ENCODE results near the gene C3orf22. TPM values are rescaled to one million over a fixed set of nuclear protein-coding genes. Genes with fewer than 3 reads are reported as not detected.

C3orf22 gene
- total RNA-seq, 1 donor from 2014 or later, result not detected

DNA sequence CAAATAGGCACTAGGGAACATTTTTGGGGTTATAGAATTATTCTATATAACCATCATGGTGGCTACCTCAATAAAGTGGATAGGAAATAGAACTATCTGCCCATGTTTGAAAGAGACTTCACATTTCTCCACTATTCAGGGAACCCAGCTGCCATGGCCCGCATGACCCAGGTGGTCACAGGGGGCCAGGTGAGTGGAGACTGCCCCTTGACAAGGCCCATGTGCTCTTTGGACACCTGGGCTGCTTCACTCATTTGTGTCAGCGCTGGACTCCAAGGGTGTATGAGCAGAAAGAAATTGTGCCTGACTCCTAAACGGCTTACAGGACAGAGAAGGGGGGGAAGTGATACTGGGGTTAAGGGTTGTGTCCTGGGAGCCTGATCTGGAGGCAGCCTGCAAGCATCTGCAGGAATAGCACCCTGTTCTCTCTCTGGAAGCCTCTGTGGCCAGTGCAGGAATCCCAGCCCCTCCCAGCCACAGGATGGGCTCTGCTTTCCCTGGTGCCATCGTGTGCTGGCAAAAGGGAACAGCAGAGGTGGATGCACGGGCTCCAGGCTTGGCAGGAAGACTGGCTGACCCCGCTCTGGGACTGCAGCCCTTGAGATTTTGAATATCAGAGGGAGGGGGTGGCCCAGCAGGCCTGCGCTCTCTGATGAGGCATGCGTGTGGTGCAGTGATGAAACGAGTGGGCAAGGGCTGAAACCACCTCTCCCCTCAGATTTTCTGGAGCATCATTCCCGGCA, 9.1 kb upstream of the C3orf22 start:
- DNase-seq, result no peak
- Histone ChIP-seq H3K9me3 (replicated peaks) (peaks cover under 1% of the 10 kb centered on the region), H3K4me3 (no peak overlapping the region), H3K4me1 (no peaks in the 10 kb centered on the region), H3K36me3 (no peaks in the 10 kb centered on the region), H3K27me3 (ENCODE audit: low read depth) (no peaks in the 10 kb centered on the region), H3K27ac (replicated peaks) (no peak overlapping the region)
- TF ChIP-seq, protein P1, sequence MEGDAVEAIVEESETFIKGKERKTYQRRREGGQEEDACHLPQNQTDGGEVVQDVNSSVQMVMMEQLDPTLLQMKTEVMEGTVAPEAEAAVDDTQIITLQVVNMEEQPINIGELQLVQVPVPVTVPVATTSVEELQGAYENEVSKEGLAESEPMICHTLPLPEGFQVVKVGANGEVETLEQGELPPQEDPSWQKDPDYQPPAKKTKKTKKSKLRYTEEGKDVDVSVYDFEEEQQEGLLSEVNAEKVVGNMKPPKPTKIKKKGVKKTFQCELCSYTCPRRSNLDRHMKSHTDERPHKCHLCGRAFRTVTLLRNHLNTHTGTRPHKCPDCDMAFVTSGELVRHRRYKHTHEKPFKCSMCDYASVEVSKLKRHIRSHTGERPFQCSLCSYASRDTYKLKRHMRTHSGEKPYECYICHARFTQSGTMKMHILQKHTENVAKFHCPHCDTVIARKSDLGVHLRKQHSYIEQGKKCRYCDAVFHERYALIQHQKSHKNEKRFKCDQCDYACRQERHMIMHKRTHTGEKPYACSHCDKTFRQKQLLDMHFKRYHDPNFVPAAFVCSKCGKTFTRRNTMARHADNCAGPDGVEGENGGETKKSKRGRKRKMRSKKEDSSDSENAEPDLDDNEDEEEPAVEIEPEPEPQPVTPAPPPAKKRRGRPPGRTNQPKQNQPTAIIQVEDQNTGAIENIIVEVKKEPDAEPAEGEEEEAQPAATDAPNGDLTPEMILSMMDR (IDR thresholded peaks at IDR 0.05; ENCODE audit: borderline replicate concordance), result peak; percentile 52
- intact Hi-C loops (cut with micrococcal nuclease), result no loop called here

DNA sequence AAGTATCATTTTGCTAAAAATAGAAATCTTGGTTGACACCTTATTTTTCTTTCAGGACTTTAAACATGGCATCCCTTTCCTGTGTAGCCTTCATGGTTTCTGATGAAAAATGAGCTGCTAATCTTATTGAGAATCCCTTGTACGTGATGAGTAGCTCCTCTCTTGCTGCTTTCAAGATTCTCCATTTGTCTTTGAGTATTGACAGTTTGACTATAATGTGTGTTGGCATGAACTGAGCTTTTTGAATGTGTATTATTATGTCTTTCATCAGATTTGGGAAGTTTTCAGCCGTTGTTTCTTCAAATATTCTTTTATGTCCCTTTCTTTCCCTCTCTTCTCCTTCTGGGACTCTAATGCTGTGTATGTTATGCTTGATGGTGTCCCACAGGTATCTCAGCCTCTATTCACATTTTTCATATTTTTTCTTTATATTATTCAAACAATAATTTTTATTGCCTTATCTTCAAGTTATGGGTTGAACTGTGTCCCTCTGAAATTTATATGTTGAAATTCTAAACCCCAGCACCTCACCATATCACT, 4.1 kb upstream of the C3orf22 start:
- no peaks in the 10 kb centered on the region for H3K36me3 ChIP-seq
- no peaks in the 10 kb centered on the region for H3K27me3 ChIP-seq (ENCODE audit: low read depth)
- no peak for DNase-seq
- intact Hi-C loops (cut with micrococcal nuclease), result no loop called here
- H3K4me1 ChIP-seq, result no peaks in the 10 kb centered on the region
- peaks cover 12% of the 10 kb centered on the region for H3K9me3 ChIP-seq (replicated peaks)
- no peak overlapping the region for H3K4me3 ChIP-seq
- no peak overlapping the region for H3K27ac ChIP-seq (replicated peaks)
- TF ChIP-seq, protein P1 (IDR thresholded peaks at IDR 0.05; ENCODE audit: borderline replicate concordance), result no peak

DNA sequence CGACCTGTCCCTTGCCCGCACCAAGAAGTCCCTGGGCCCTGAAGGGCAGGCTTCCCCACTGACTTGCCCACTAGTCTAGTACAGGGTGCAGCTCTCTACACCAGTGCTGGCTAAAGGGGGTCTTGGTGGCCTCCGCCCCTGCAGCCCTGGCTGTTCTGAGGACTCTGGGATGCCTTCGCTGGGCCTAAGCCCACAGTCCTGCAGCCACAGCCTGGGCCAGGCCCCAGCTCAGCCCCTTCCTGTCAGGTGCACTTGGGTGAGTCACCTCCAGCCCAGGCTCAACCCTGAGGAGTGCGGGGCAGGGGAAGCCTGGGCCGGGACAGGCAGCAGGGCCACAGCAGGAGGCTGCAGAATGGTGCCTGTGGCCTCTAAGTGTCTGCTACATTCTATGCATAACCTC, 971 bp downstream of the C3orf22 start:
- no peak for DNase-seq
- Histone ChIP-seq H3K27me3 (ENCODE audit: low read depth) (no peaks in the 10 kb centered on the region), H3K27ac (replicated peaks) (no peak overlapping the region), H3K4me1 (no peaks in the 10 kb centered on the region), H3K9me3 (replicated peaks) (peaks cover 11% of the 10 kb centered on the region), H3K4me3 (no peak overlapping the region), H3K36me3 (no peaks in the 10 kb centered on the region)
- intact Hi-C loops (cut with micrococcal nuclease), result no loop called here
- TF ChIP-seq, protein P1 (IDR thresholded peaks at IDR 0.05; ENCODE audit: borderline replicate concordance), result no peak

DNA sequence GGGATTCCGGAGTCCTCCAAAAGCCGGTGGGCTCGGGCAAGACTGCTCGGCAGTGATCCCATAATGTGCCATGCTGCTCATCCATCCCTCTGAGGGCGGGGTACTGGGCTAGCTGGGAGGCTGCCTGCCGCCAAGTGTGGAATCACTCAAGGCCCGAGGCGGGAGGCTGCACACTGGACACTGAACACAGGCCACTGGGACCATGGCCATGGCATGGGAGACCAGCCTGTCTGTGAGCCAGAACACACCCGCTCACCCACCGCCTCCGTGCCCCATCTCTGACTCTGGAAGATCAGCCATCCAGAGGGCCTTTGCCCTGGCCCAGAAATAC, 1.4 kb downstream of the C3orf22 start:
- intact Hi-C loops (cut with micrococcal nuclease), result no loop called here
- no peak for DNase-seq
- Histone ChIP-seq H3K27ac (replicated peaks) (no peak overlapping the region), H3K27me3 (ENCODE audit: low read depth) (no peaks in the 10 kb centered on the region), H3K4me1 (no peaks in the 10 kb centered on the region), H3K4me3 (no peak overlapping the region), H3K9me3 (replicated peaks) (peaks cover 7% of the 10 kb centered on the region), H3K36me3 (no peaks in the 10 kb centered on the region)
- TF ChIP-seq, protein P1 (IDR thresholded peaks at IDR 0.05; ENCODE audit: borderline replicate concordance), result no peak

DNA sequence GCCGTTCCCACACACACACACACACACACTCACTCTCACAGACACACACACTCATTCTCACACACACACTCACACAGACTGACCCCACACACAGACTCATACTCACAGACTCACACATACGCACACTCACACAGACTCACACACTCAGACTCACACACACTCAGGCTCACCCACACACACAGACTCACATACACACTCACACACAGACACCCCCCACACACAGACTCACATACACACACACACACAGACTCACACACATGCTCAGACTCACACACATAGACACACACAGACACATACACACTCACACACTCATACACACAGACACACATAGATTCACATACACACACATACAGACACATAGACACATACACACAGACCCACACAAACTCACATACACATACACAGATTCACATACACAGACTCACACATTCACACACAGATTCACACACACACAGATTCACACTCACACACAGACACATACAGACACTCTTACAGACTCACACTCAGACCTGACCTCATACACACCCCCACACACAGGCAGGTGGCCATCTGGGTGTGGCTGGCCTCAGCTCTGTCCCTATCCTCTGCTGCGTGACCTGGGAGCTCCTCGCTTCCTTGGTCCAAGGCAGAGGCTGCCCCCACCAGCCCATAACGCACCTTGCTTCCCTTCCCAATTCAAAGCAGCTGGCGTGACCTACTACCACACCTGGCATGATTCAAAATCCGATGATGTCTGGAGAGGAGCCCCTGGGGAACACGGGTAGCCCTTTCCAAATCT, 1.9 kb downstream of the C3orf22 start:
- TF ChIP-seq, protein P1 (IDR thresholded peaks at IDR 0.05; ENCODE audit: borderline replicate concordance), result no peak
- H3K9me3 ChIP-seq (replicated peaks), result peaks cover 7% of the 10 kb centered on the region
- no peaks in the 10 kb centered on the region for H3K4me1 ChIP-seq
- H3K36me3 ChIP-seq, result no peaks in the 10 kb centered on the region
- no peak for DNase-seq
- intact Hi-C loops (cut with micrococcal nuclease), result no loop called here
- no peaks in the 10 kb centered on the region for H3K27me3 ChIP-seq (ENCODE audit: low read depth)
- no peak overlapping the region for H3K27ac ChIP-seq (replicated peaks)
- no peak overlapping the region for H3K4me3 ChIP-seq
